HepG2 (cell line): Measurements from ENCODE around the gene MAP3K19. TPM values are rescaled to one million over a fixed set of nuclear protein-coding genes. Genes with fewer than 3 reads are reported as not detected.

Experiments used
- ATM ChIP-seq: fragments of 450-650 bp; IDR thresholded peaks from 2 replicates; pipeline ENCODE4 v1.7.1; 2017; ENCODE audit warnings: mild to moderate bottlenecking, borderline replicate concordance
- CCAR2 ChIP-seq: fragments of 200-400 bp; formaldehyde crosslinking; optimal IDR thresholded peaks from 2 replicates; pipeline ENCODE3; 2018; ENCODE audit warnings: low read depth, mild to moderate bottlenecking, low read length, moderate library complexity
- CREB1 ChIP-seq, 2 experiments: fragments of 450-650 bp in 1 of 2; IDR thresholded peaks; 2 replicates each; pipeline ENCODE4 v1.6.1; 2016 to 2017; ENCODE audit warnings: control low read depth in 1 of 2, mild to moderate bottlenecking in 1 of 2, missing compliant biosample characterization in 1 of 2, missing genetic modification characterization in 1 of 2
- GTF3A ChIP-seq: sonication (generic); formaldehyde crosslinking; conservative IDR thresholded peaks from 2 replicates; pipeline ENCODE4 v1.4.0; 2020; ENCODE audit warnings: mild to moderate bottlenecking, missing genetic modification reagents
- KDM4B ChIP-seq: sonication (generic); formaldehyde crosslinking; IDR thresholded peaks from 2 replicates; pipeline ENCODE4 v1.4.0; 2020; ENCODE audit warnings: missing genetic modification reagents
- MIXL1 ChIP-seq: IDR thresholded peaks from 2 replicates; pipeline ENCODE4 v1.6.1; 2016
- NFIC ChIP-seq: IDR thresholded peaks from 2 replicates; pipeline ENCODE4 v1.6.1; 2012; ENCODE audit warnings: mild to moderate bottlenecking, low read length, inconsistent platforms
- SKI ChIP-seq: fragments of 450-650 bp; IDR thresholded peaks from one replicate; pipeline ENCODE4 v1.6.1; 2018; ENCODE audit warnings: mild to moderate bottlenecking; ENCODE audit not compliant: partially characterized antibody
- ZNF101 ChIP-seq: sonication (generic); formaldehyde crosslinking; IDR thresholded peaks from 2 replicates; pipeline ENCODE4 v1.4.0; 2020; ENCODE audit warnings: mild to moderate bottlenecking, low read depth, missing genetic modification reagents, borderline replicate concordance
- ZNF143 ChIP-seq: sonication (generic); formaldehyde crosslinking; IDR thresholded peaks from 2 replicates; pipeline ENCODE4 v1.4.0; 2020; ENCODE audit warnings: missing genetic modification reagents
- ZNF225 ChIP-seq: sonication (generic); formaldehyde crosslinking; IDR thresholded peaks from 2 replicates; pipeline ENCODE4 v1.4.0; 2020; ENCODE audit warnings: mild to moderate bottlenecking, missing genetic modification reagents
- ZNF33A ChIP-seq: sonication (generic); formaldehyde crosslinking; IDR thresholded peaks from 2 replicates; pipeline ENCODE4 v1.5.1; 2020; ENCODE audit warnings: missing genetic modification reagents, mild to moderate bottlenecking, moderate library complexity, borderline replicate concordance
- ZNF660 ChIP-seq: sonication (generic); formaldehyde crosslinking; IDR thresholded peaks from 2 replicates; pipeline ENCODE4 v1.5.1; 2020; ENCODE audit warnings: mild to moderate bottlenecking, low read depth, missing genetic modification reagents, borderline replicate concordance
- ZNF747 ChIP-seq: sonication (generic); formaldehyde crosslinking; IDR thresholded peaks from 2 replicates; pipeline ENCODE4 v1.8.1; 2023; ENCODE audit warnings: missing genetic modification reagents, mild to moderate bottlenecking, borderline replicate concordance
- ZSCAN21 ChIP-seq: sonication (generic); formaldehyde crosslinking; IDR thresholded peaks from 2 replicates; pipeline ENCODE4 v1.8.0; 2022; ENCODE audit warnings: mild to moderate bottlenecking, missing genetic modification reagents, moderate library complexity, borderline replicate concordance
- polyA plus RNA-seq, 8 experiments: library from polyadenylated mRNA; depleted of rRNA in 3 of 8; stranded (reverse) in 7 of 8; unstranded in 1 of 8; fragments of >200 nt; fragmentation: Illumina TruSeq in 4 of 8; extraction: Trizol in 4 of 8; gene quantifications; 2 replicates each; pipeline versions ENCODE4 v1.2.1 to v1.2.3, GENCODE V29; 2011 to 2016; ENCODE audit warnings: low read depth in 4 of 8, missing spikeins in 1 of 8, mixed read lengths in 1 of 8; ENCODE audit not compliant: insufficient read depth in 1 of 8
- total RNA-seq, 5 experiments: library from RNA; depleted of rRNA; stranded (reverse); fragments of >200 nt; fragmentation: Illumina TruSeq; extraction: Trizol; gene quantifications; 2 replicates each; pipeline ENCODE4 v1.2.3, GENCODE V29; 2016; ENCODE audit warnings: low read depth in 1 of 5
- TF ChIP-seq, protein P1 (sequence below): conservative IDR thresholded peaks from 2 replicates; pipeline ENCODE4 v1.6.1; 2018; ENCODE audit warnings: missing genetic modification reagents
- TF ChIP-seq, protein P2 (sequence below): sonication (generic); formaldehyde crosslinking; IDR thresholded peaks from 2 replicates; pipeline ENCODE4 v1.4.0; 2020; ENCODE audit warnings: mild to moderate bottlenecking, missing genetic modification reagents
- TF ChIP-seq, protein P3 (sequence below): IDR thresholded peaks from 2 replicates; pipeline ENCODE4 v1.6.1; 2016; ENCODE audit warnings: low read depth, missing genetic modification reagents, missing compliant biosample characterization
- TF ChIP-seq, protein P4 (sequence below): sonication (generic); formaldehyde crosslinking; IDR thresholded peaks from 2 replicates; pipeline ENCODE4 v1.4.0; 2020; ENCODE audit warnings: missing genetic modification reagents
- TF ChIP-seq, protein P5 (sequence below): sonication (generic); formaldehyde crosslinking; IDR thresholded peaks from 2 replicates; pipeline ENCODE4 v1.4.0; 2020; ENCODE audit warnings: missing genetic modification reagents, borderline replicate concordance

Gene MAP3K19
- total and polyA plus RNA-seq, 2 of the 13 experiments (the other 11 are each of a cell fraction or from before 2014, with no cell fraction given), result not detected

DNA sequence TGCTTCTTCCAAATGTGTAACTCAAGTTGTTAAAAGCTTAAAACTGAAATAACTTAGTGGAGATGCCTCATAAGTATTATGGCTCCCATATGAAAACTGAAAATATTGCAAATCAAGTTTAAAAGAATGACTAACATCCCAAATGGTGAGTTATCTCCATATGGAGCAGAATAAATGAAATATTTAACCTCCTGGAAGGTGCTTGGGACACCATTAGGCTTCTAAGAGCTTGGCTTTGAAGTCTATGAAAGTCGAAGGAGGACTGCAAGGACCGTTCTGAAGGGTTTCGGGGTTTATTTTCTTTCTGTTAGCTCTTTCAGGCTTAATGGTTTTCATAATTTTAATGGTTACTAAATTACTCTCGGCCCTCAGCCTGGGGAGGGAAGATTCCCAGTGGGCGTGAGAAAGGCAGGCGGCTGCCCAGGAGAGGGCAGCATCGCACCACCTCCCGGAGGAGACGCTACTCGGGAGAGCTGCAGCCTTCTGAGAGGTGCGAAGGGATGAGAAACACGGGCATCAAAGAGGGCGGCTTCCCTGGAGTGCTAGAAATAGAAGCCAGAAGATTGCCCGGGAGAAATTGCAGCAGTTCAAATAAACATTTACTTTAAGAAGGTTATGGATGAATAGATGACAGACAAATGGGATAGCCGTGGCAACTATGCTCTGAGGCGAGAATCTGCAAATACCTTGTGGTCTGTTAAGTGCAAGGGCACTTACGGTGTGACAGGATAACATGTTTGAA is 43.1 kb downstream of the MAP3K19 start (continued):
- TF ChIP-seq, protein P1, sequence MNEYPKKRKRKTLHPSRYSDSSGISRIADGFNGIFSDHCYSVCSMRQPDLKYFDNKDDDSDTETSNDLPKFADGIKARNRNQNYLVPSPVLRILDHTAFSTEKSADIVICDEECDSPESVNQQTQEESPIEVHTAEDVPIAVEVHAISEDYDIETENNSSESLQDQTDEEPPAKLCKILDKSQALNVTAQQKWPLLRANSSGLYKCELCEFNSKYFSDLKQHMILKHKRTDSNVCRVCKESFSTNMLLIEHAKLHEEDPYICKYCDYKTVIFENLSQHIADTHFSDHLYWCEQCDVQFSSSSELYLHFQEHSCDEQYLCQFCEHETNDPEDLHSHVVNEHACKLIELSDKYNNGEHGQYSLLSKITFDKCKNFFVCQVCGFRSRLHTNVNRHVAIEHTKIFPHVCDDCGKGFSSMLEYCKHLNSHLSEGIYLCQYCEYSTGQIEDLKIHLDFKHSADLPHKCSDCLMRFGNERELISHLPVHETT (CRISPR knock-in tag), result no peak
- TF ChIP-seq GTF3A, result no peak
- no peak for TF ChIP-seq ATM
- TF ChIP-seq NFIC, result no peak
- no peak for TF ChIP-seq ZNF143
- TF ChIP-seq, protein P2, sequence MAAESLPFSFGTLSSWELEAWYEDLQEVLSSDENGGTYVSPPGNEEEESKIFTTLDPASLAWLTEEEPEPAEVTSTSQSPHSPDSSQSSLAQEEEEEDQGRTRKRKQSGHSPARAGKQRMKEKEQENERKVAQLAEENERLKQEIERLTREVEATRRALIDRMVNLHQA (CRISPR knock-in tag), result no peak
- no peak for TF ChIP-seq ZNF225
- no peak for TF ChIP-seq ZNF101
- TF ChIP-seq MIXL1 (CRISPR knock-in tag), result 0 out of 2 replicates have a peak, but pooled peaks have one; percentile 61
- TF ChIP-seq, protein P3, sequence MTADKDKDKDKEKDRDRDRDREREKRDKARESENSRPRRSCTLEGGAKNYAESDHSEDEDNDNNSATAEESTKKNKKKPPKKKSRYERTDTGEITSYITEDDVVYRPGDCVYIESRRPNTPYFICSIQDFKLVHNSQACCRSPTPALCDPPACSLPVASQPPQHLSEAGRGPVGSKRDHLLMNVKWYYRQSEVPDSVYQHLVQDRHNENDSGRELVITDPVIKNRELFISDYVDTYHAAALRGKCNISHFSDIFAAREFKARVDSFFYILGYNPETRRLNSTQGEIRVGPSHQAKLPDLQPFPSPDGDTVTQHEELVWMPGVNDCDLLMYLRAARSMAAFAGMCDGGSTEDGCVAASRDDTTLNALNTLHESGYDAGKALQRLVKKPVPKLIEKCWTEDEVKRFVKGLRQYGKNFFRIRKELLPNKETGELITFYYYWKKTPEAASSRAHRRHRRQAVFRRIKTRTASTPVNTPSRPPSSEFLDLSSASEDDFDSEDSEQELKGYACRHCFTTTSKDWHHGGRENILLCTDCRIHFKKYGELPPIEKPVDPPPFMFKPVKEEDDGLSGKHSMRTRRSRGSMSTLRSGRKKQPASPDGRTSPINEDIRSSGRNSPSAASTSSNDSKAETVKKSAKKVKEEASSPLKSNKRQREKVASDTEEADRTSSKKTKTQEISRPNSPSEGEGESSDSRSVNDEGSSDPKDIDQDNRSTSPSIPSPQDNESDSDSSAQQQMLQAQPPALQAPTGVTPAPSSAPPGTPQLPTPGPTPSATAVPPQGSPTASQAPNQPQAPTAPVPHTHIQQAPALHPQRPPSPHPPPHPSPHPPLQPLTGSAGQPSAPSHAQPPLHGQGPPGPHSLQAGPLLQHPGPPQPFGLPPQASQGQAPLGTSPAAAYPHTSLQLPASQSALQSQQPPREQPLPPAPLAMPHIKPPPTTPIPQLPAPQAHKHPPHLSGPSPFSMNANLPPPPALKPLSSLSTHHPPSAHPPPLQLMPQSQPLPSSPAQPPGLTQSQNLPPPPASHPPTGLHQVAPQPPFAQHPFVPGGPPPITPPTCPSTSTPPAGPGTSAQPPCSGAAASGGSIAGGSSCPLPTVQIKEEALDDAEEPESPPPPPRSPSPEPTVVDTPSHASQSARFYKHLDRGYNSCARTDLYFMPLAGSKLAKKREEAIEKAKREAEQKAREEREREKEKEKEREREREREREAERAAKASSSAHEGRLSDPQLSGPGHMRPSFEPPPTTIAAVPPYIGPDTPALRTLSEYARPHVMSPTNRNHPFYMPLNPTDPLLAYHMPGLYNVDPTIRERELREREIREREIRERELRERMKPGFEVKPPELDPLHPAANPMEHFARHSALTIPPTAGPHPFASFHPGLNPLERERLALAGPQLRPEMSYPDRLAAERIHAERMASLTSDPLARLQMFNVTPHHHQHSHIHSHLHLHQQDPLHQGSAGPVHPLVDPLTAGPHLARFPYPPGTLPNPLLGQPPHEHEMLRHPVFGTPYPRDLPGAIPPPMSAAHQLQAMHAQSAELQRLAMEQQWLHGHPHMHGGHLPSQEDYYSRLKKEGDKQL (CRISPR knock-in tag), result no peak
- no peak for TF ChIP-seq ZNF747 (CRISPR knock-in tag)
- no peak for TF ChIP-seq ZSCAN21 (CRISPR knock-in tag)
- TF ChIP-seq, protein P4, sequence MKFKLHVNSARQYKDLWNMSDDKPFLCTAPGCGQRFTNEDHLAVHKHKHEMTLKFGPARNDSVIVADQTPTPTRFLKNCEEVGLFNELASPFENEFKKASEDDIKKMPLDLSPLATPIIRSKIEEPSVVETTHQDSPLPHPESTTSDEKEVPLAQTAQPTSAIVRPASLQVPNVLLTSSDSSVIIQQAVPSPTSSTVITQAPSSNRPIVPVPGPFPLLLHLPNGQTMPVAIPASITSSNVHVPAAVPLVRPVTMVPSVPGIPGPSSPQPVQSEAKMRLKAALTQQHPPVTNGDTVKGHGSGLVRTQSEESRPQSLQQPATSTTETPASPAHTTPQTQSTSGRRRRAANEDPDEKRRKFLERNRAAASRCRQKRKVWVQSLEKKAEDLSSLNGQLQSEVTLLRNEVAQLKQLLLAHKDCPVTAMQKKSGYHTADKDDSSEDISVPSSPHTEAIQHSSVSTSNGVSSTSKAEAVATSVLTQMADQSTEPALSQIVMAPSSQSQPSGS (CRISPR knock-in tag), result no peak
- TF ChIP-seq CREB1 (IDR thresholded peaks at IDR 0.05), result no peak
- no peak for TF ChIP-seq CREB1 (CRISPR knock-in tag; IDR thresholded peaks at IDR 0.05)
- TF ChIP-seq SKI, result no peak
- TF ChIP-seq, protein P5, sequence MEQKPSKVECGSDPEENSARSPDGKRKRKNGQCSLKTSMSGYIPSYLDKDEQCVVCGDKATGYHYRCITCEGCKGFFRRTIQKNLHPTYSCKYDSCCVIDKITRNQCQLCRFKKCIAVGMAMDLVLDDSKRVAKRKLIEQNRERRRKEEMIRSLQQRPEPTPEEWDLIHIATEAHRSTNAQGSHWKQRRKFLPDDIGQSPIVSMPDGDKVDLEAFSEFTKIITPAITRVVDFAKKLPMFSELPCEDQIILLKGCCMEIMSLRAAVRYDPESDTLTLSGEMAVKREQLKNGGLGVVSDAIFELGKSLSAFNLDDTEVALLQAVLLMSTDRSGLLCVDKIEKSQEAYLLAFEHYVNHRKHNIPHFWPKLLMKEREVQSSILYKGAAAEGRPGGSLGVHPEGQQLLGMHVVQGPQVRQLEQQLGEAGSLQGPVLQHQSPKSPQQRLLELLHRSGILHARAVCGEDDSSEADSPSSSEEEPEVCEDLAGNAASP, result peak; percentile 62; the same call in 1 of the 2 replicates
- TF ChIP-seq KDM4B (CRISPR knock-in tag), result no peak
- TF ChIP-seq CCAR2, result no peak
- TF ChIP-seq ZNF660 (CRISPR knock-in tag), result no peak
- TF ChIP-seq ZNF33A, result no peak
